ENCODE measurements around the gene PFN1. TPM values are rescaled to one million over a fixed set of nuclear protein-coding genes. Genes with fewer than 3 reads are reported as not detected.

Gene PFN1
- total RNA-seq (205 TPM), polyA plus RNA-seq (1,651 TPM)

- under 1% methylated on average over 59 of the region's 59 CpGs for WGBS
- peak; percentile 81 for DNase-seq (ENCODE audit: extremely low spot score)
- Histone ChIP-seq H3K4me1 (ENCODE audit: insufficient read depth) (no peaks in the 10 kb centered on the region), H3K4me3 (ENCODE audit: low read depth, low read length) (peak within 1 kb of the TSS; percentile 97), H3K36me3 (ENCODE audit: insufficient read depth) (peaks cover 2% of the 10 kb centered on the region), H3K27ac (ENCODE audit: low read depth) (peak within 1 kb of the TSS; percentile 99)
These were observed at the start of gene PFN1 for GRCh38 chr17:4948166-4948930. Gene PFN1, minus strand, starts transcription at chr17:4948530. Its CDS starts 136 bp downstream, at chr17:4948394.

- WGBS: under 1% methylated on average over 93 of the region's 93 CpGs
- Histone ChIP-seq H3K27ac (ENCODE audit: low read depth) (peak within 1 kb of the TSS; percentile 90), H3K4me1 (ENCODE audit: insufficient read depth) (peaks cover 5% of the 10 kb centered on the region), H3K36me3 (ENCODE audit: insufficient read depth) (no peaks in the 10 kb centered on the region), H3K4me3 (ENCODE audit: low read depth, low read length) (peak within 1 kb of the TSS; percentile 81)
- DNase-seq (ENCODE audit: extremely low spot score): peak; percentile 84
These were observed 49.1 kb upstream of the PFN1 start, which contains the start of the genes INCA1 and KIF1C for GRCh38 chr17:4997302-4998026. Gene INCA1, minus strand, starts transcription at chr17:4997522. Its CDS starts 3,085 bp downstream, at chr17:4994437. Gene KIF1C, plus strand, starts transcription at chr17:4997950. Its CDS starts 2,297 bp downstream, at chr17:5000247.

DNA sequence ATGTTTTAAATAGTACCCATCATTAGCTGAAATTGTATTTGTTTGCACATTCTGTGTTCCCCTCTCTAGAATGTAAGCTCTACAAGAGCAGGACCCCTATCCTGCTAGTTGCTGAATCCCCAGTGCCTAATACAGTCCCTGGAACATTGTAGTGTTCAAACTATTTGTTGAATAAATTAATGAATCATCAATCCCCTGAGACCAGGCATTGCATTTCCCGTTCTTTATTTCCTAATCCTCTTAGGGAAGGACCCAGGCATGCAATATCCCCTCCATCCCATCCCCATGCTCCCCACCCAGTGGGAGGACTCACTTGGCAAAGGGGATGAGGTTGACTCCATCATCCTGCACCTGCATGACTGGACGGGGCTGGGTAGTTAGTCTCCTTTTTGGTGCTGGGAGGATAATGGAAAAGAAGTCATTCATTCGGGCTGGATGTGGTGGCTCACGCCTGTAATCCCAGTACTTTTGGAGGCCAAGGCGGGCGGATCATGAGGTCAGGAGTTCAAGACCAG, 45.8 kb upstream of the PFN1 start:
- no peak for DNase-seq (ENCODE audit: extremely low spot score)
- 85% methylated on average over 6 of the region's 6 CpGs for WGBS
- Histone ChIP-seq H3K36me3 (ENCODE audit: insufficient read depth) (no peaks in the 10 kb centered on the region), H3K4me3 (ENCODE audit: low read depth, low read length) (no peak overlapping the region), H3K27ac (ENCODE audit: low read depth) (no peak overlapping the region), H3K4me1 (ENCODE audit: insufficient read depth) (no peaks in the 10 kb centered on the region)

DNA sequence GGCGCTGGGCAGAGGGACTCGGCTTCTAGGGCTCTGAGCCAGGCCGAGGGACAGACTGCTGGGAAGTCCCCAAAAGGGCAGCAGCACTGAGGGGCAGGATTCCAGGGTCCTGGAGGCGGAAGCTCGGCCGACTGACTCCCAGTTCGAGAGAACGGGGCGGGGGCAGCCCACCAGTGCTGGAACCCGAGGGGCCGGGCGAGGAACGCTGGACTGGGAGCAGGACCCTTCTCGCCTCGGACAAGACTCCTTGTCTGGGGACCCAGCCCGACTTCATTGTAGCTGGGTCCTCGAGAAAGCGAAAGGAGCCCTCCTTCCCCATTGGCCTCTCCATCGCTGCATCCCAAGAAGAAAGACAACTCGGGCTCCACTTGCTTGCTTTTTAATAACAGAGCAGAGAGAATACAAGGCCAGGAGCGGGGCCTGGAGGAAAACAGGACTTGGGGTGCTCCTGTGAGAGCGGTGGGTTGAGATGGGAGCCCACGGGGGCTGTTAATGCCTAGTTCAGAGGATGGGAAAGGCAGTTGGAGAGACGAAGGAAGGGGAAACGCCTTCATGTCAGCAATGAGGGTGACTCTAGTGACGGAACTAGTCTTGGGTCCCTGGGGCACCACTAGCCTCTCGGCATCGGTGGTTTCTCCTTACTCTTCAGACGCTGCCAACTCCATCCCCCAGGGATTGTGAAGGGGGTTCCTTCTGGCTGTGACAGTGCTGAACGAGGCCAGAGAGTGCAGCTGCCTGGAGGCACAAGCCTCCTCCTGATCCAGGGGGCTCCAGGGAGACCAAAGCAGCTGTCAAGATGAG, 39.6 kb upstream of the PFN1 start:
- peak overlapping the region; percentile 92 for H3K27ac ChIP-seq (ENCODE audit: low read depth)
- H3K4me1 ChIP-seq (ENCODE audit: insufficient read depth): peaks cover 2% of the 10 kb centered on the region
- peak overlapping the region; percentile 87 for H3K4me3 ChIP-seq (ENCODE audit: low read depth, low read length)
- DNase-seq (ENCODE audit: extremely low spot score): no peak
- under 1% methylated on average over 30 of the region's 30 CpGs for WGBS
- H3K36me3 ChIP-seq (ENCODE audit: insufficient read depth): no peaks in the 10 kb centered on the region

GRCh38 chr17:4986951-4987766, 38.8 kb upstream of the PFN1 start, which contains the start of gene CAMTA2:
Gene CAMTA2, minus strand, starts transcription at chr17:4987675. Its CDS starts 1,453 bp downstream, at chr17:4986222.
- under 1% methylated on average over 77 of the region's 78 CpGs for WGBS
- peak; percentile 45 for DNase-seq (ENCODE audit: extremely low spot score)
- H3K36me3 ChIP-seq (ENCODE audit: insufficient read depth): no peaks in the 10 kb centered on the region
- H3K27ac ChIP-seq (ENCODE audit: low read depth): peak within 1 kb of the TSS; percentile 92
- peak within 1 kb of the TSS; percentile 87 for H3K4me3 ChIP-seq (ENCODE audit: low read depth, low read length)
- H3K4me1 ChIP-seq (ENCODE audit: insufficient read depth): peaks cover 2% of the 10 kb centered on the region

- no peaks in the 10 kb centered on the region for H3K36me3 ChIP-seq (ENCODE audit: insufficient read depth)
- WGBS: 34% methylated on average over 5 of the region's 5 CpGs
- DNase-seq (ENCODE audit: extremely low spot score): no peak
- H3K4me3 ChIP-seq (ENCODE audit: low read depth, low read length): peak overlapping the region; percentile 87
- peaks cover 2% of the 10 kb centered on the region for H3K4me1 ChIP-seq (ENCODE audit: insufficient read depth)
- peak overlapping the region; percentile 92 for H3K27ac ChIP-seq (ENCODE audit: low read depth)
These were observed 38.1 kb upstream of the PFN1 start for GRCh38 chr17:4986403-4986802.

- 56% methylated on average over 5 of the region's 5 CpGs for WGBS
- peaks cover 2% of the 10 kb centered on the region for H3K36me3 ChIP-seq (ENCODE audit: insufficient read depth)
These were observed 34.0 kb upstream of the PFN1 start for GRCh38 chr17:4982305-4982704.

DNA sequence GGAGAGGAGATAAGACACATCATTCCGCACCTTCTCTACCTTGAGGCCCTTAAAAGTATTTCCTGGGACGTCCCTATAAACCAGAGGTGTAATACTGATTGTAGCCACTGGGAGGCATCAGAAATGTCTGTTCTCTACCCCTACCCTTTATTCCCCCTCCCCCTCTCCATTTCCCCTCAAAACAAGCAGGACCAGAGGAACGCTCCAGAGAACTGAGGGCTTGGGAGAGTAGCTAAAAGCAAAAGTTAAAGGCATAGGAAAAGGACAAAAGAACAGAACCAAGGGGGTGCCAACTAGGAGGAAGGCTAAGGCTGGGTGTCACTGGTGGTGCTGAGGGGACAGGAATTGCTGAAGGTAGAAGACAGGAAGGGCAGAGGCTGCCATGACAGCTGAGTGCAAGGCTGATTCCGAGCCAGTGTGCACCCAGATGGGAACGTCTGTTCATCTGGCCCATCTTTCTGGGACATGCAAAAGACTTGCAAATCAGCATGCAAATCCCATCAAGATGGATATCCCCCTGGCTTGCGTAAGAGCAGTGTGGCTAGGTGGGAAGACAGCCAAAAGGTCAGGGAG, 32.4 kb upstream of the PFN1 start:
- Histone ChIP-seq H3K36me3 (ENCODE audit: insufficient read depth) (peaks cover 2% of the 10 kb centered on the region), H3K4me3 (ENCODE audit: low read depth, low read length) (no peak overlapping the region), H3K27ac (ENCODE audit: low read depth) (no peak overlapping the region), H3K4me1 (ENCODE audit: insufficient read depth) (no peaks in the 10 kb centered on the region)
- DNase-seq (ENCODE audit: extremely low spot score): no peak
- 42% methylated on average over 6 of the region's 6 CpGs for WGBS

More at GRCh38 chr17:4982305-4982704, 34.0 kb upstream of the PFN1 start:
- H3K27ac ChIP-seq (ENCODE audit: low read depth): no peak overlapping the region
- DNase-seq (ENCODE audit: extremely low spot score): no peak
- peaks cover 2% of the 10 kb centered on the region for H3K4me1 ChIP-seq (ENCODE audit: insufficient read depth)
- no peak overlapping the region for H3K4me3 ChIP-seq (ENCODE audit: low read depth, low read length)

GRCh38 chr17:4978726-4979125, 30.4 kb upstream of the PFN1 start:
- DNase-seq (ENCODE audit: extremely low spot score): no peak
- no peak overlapping the region for H3K4me3 ChIP-seq (ENCODE audit: low read depth, low read length)
- H3K36me3 ChIP-seq (ENCODE audit: insufficient read depth): peaks cover 2% of the 10 kb centered on the region
- H3K4me1 ChIP-seq (ENCODE audit: insufficient read depth): no peaks in the 10 kb centered on the region
- no peak overlapping the region for H3K27ac ChIP-seq (ENCODE audit: low read depth)

- Histone ChIP-seq H3K4me1 (ENCODE audit: insufficient read depth) (no peaks in the 10 kb centered on the region), H3K27ac (ENCODE audit: low read depth) (no peak overlapping the region), H3K36me3 (ENCODE audit: insufficient read depth) (peaks cover 2% of the 10 kb centered on the region), H3K4me3 (ENCODE audit: low read depth, low read length) (no peak overlapping the region)
- no peak for DNase-seq (ENCODE audit: extremely low spot score)
- WGBS: 87% methylated on average over 9 of the region's 9 CpGs
These were observed 25.9 kb upstream of the PFN1 start for GRCh38 chr17:4974115-4974670.

- no peak for DNase-seq (ENCODE audit: extremely low spot score)
- Histone ChIP-seq H3K4me1 (ENCODE audit: insufficient read depth) (no peaks in the 10 kb centered on the region), H3K36me3 (ENCODE audit: insufficient read depth) (peaks cover 2% of the 10 kb centered on the region), H3K27ac (ENCODE audit: low read depth) (no peak overlapping the region), H3K4me3 (ENCODE audit: low read depth, low read length) (no peak overlapping the region)
- WGBS: 90% methylated on average over 10 of the region's 10 CpGs
These were observed 25.2 kb upstream of the PFN1 start for GRCh38 chr17:4973256-4974114.

Measured in urinary bladder (tissue), 4 donors.